NB4 (cell line): Measurements from ENCODE around the gene GRM1.

Experiments
- CTCF ChIP-seq: IDR thresholded peaks from one replicate; pipeline ENCODE4 v1.5.1; 2012; ENCODE audit warnings: low read depth, low read length
- POLR2A ChIP-seq: IDR thresholded peaks from 2 replicates; pipeline ENCODE4 v1.6.1; 2011; ENCODE audit warnings: mild to moderate bottlenecking; ENCODE audit not compliant: insufficient read length; ENCODE audit errors: extremely low read depth

- TF ChIP-seq POLR2A (no peak), CTCF (no peak)
These were observed 248.3 kb downstream of the GRM1 start for GRCh38 chr6:146277142-146277541.
